Vagina (tissue), 2 donors: ENCODE data around the gene TXNRD1.

Experiments used
- POLR2AphosphoS5 ChIP-seq, 2 donors: sonication (generic); formaldehyde crosslinking; IDR thresholded peaks; one replicate each; pipeline ENCODE4 v1.9.0; 2017; ENCODE audit warnings: antibody characterized with exemption in 2 of 2, mild to moderate bottlenecking in 2 of 2, low read depth in 1 of 2; ENCODE audit not compliant: insufficient read depth in 1 of 2
- TF ChIP-seq, protein P1 (sequence below), 3 experiments: fragments of 450-650 bp in 2 of 3; fragments of 200-600 bp in 1 of 3; sonication (generic) in 1 of 3; IDR thresholded peaks; one replicate each; pipeline ENCODE4 v1.5.1; 2017 to 2019; ENCODE audit warnings: antibody characterized with exemption in 3 of 3, mild to moderate bottlenecking in 2 of 3, moderate library complexity in 2 of 3

DNA sequence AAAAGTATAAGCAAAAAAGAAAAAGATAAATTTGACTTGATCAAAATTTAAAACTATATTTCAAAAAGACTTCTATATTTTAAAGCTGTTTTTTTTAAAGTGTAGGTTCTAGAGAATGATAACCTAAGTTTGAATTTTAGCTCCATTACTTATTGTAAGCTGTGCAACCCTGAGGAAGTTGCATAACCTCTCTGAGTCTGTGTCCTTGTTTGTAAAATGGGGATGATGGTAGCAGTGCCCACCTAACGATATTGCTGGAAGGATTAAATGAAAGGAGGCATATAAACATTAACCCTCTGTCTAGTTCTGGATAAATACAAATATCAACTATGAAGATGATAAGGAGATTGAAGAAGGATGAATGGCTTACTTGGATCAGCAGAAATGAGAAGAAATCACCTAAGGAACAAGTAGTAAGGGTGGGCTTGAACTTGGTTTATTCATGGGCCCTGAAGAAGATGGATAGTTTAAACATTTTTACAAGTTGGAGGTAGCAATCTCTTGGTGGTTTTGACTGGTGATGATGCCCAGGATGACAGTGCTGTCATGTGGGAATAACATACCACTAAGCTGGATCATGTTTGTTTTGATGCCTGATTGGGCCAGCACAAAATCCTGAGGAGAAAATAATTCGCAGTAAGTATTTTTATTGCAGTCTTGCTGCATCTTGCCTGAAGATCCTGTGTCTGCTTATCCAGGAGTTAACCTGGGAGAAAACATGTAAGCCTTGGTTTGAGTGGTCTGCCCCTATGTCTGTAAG is 35.0 kb downstream of the TXNRD1 start:
- TF ChIP-seq, protein P1, sequence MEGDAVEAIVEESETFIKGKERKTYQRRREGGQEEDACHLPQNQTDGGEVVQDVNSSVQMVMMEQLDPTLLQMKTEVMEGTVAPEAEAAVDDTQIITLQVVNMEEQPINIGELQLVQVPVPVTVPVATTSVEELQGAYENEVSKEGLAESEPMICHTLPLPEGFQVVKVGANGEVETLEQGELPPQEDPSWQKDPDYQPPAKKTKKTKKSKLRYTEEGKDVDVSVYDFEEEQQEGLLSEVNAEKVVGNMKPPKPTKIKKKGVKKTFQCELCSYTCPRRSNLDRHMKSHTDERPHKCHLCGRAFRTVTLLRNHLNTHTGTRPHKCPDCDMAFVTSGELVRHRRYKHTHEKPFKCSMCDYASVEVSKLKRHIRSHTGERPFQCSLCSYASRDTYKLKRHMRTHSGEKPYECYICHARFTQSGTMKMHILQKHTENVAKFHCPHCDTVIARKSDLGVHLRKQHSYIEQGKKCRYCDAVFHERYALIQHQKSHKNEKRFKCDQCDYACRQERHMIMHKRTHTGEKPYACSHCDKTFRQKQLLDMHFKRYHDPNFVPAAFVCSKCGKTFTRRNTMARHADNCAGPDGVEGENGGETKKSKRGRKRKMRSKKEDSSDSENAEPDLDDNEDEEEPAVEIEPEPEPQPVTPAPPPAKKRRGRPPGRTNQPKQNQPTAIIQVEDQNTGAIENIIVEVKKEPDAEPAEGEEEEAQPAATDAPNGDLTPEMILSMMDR (IDR thresholded peaks at IDR 0.05), result no peak
- no peak for TF ChIP-seq POLR2AphosphoS5 (IDR thresholded peaks at IDR 0.05; ENCODE audit: insufficient read depth in 1 of 2, low read depth in 1 of 2)
